ENCODE results near the gene KCTD13. TPM values are rescaled to one million over a fixed set of nuclear protein-coding genes. Genes with fewer than 3 reads are reported as not detected.

KCTD13 gene
- total RNA-seq, 1 experiment from 2014 or later: 18.3 TPM

GRCh38 chr16:29894352-29894751 lies 31.7 kb downstream of the KCTD13 start:
- Histone ChIP-seq H3K9ac (ENCODE audit: extremely low read depth, insufficient read length, low read length) (no peak overlapping the region), H3K79me2 (ENCODE audit: insufficient read depth, low read length) (no peaks in the 10 kb centered on the region), H2BK15ac (ENCODE audit: low read depth, low read length) (no peak overlapping the region), H4K20me1 (ENCODE audit: control insufficient read depth, insufficient read depth, insufficient read length) (no peaks in the 10 kb centered on the region), H3K23ac (ENCODE audit: insufficient read length, low read depth, low read length) (no peak overlapping the region), H2BK5ac (ENCODE audit: insufficient read length, low read length) (no peak overlapping the region), H2AK5ac (ENCODE audit: insufficient read length, low read length) (no peak overlapping the region), H3K9me3 (ENCODE audit: control insufficient read depth, low read depth, low read length) (no peaks in the 10 kb centered on the region), H2BK120ac (ENCODE audit: low read depth, low read length, poor library complexity, severe bottlenecking) (no peak overlapping the region), H3K18ac (ENCODE audit: insufficient read length, low read depth, low read length) (no peak overlapping the region), H4K91ac (ENCODE audit: insufficient read length, low read depth, low read length) (no peak overlapping the region), H2BK12ac (ENCODE audit: insufficient read length, low read depth, low read length) (no peak overlapping the region), H2AFZ (ENCODE audit: low read length) (no peak overlapping the region), H2BK20ac (ENCODE audit: low read depth, low read length, poor library complexity, severe bottlenecking) (no peak overlapping the region), H3K14ac (ENCODE audit: insufficient read depth, low read length) (no peak overlapping the region), H3T11ph (ENCODE audit: low read length) (no peak overlapping the region), H3K4ac (ENCODE audit: low read depth, low read length) (no peak overlapping the region), H3K27me3 (ENCODE audit: insufficient read depth, low read length) (no peaks in the 10 kb centered on the region), H3K23me2 (ENCODE audit: insufficient read length, low read depth, low read length, poor library complexity, severe bottlenecking) (peaks cover 9% of the 10 kb centered on the region), H3K56ac (ENCODE audit: insufficient read length, low read depth, low read length) (no peak overlapping the region), H3K4me2 (ENCODE audit: insufficient read depth, insufficient read length, low read length) (no peak overlapping the region), H4K5ac (ENCODE audit: insufficient read length, low read depth, low read length) (no peak overlapping the region), H4K8ac (replicated peaks; ENCODE audit: insufficient read length, low read depth, low read length) (no peak overlapping the region), H3K79me1 (ENCODE audit: insufficient read depth, low read depth, low read length, poor library complexity, severe bottlenecking) (no peaks in the 10 kb centered on the region), H3K4me1 (ENCODE audit: insufficient read depth, low read length) (no peaks in the 10 kb centered on the region; the same call in 1 of the 2 replicates), H3K27ac (ENCODE audit: insufficient read length, low read depth, low read length) (no peak overlapping the region)
- DNase-seq: no peak
- Mint-ChIP-seq H3K27ac (no peak overlapping the region), H3K4me1 (peaks cover 19 to 20% of the 10 kb centered on the region in 2 experiments), H3K36me3 (ENCODE audit: insufficient read depth in 1 of 3, low read depth in 3 of 3) (peaks cover 9 to 34% (median 23%) of the 10 kb centered on the region in 3 experiments; a peak in 6 of 7 replicates), H3K9me3 (no peaks in the 10 kb centered on the region; a peak in 1 of 5 replicates), H3K4me3 (no peak overlapping the region), H3K27me3 (ENCODE audit: low read depth) (no peaks in the 10 kb centered on the region)
- TF ChIP-seq CTCF (conservative IDR thresholded peaks at IDR 0.05): no peak
- no CpG with 5 or more reads among the region's 4 CpGs for WGBS (ENCODE audit: extremely low coverage, insufficient read length, low lambda C conversion rate)

Measured in H9 (cell line).